HCT116 (cell line): Measurements from ENCODE around the gene RPS16. TPM values are rescaled to one million over a fixed set of nuclear protein-coding genes. Genes with fewer than 3 reads are reported as not detected.

ENCODE experiments used
- ATAC-seq: fragments of 200-7000 bp; cut with Tn5 transposase; 2 replicates; pipeline ENCODE4 v1.9.1; 2020; ENCODE audit warnings: mild to moderate bottlenecking, moderate library complexity
- BruUV-seq: library from RNA; stranded (reverse); fragments of 400-500 nt; replicated peaks from 2 replicates; lab custom pipeline; 2021; lab: Mats Ljungman, UMichigan
- CTCF ChIA-PET: fragments of 300-600 bp; sonication (Branson Sonifier 250); formaldehyde crosslinking; loops from one replicate; lab custom pipeline; 2021; ENCODE audit warnings: antibody characterized with exemption; lab: Charles Lee
- POLR2A ChIA-PET: fragments of 300-600, 350-600 bp; sonication (Branson Sonifier 250); formaldehyde crosslinking; loops from one replicate; lab custom pipeline; 2021; ENCODE audit warnings: antibody characterized with exemption; lab: Charles Lee
- RAD21 ChIA-PET, 2 experiments: fragments of 300-600 bp; sonication (Branson Sonifier 250); formaldehyde crosslinking; loops; one replicate each; lab custom pipeline; 2023; ENCODE audit warnings: low total read pairs in 2 of 2; ENCODE audit not compliant: uncharacterized antibody in 2 of 2, unreplicated experiment in 2 of 2, low non-redundant PET in 1 of 2; lab: Charles Lee
- DNase-seq: peaks from one replicate; pipeline ENCODE4 v3.0.0-alpha.2; 2010; ENCODE audit warnings: low read depth, low spot score
- H2AFZ ChIP-seq: fragments of 200-600 bp; shearing (Covaris generic), sonication (generic); 2 replicates; pipeline ENCODE4 v1.6.1; 2017; ENCODE audit warnings: low read depth, mixed run types, mixed read lengths, antibody characterized with exemption, low read length; ENCODE audit not compliant: poor library complexity, severe bottlenecking
- H3K27ac ChIP-seq: 2 replicates; pipeline ENCODE4 v1.5.1; 2012; ENCODE audit warnings: low read depth, low read length
- H3K27me3 ChIP-seq: fragments of 200-600 bp; sonication (generic); 2 replicates; pipeline ENCODE4 v1.6.1; 2016; ENCODE audit warnings: mixed run types, low read length, mixed read lengths; ENCODE audit not compliant: insufficient read depth
- H3K36me3 ChIP-seq, 2 experiments: fragments of 200-500 bp in 1 of 2; fragments of 200-600 bp in 1 of 2; sonication (Bioruptor generic) in 1 of 2; sonication (generic) in 1 of 2; 2 replicates each; pipeline versions ENCODE4 v1.5.1 to v1.6.1; 2014 to 2016; ENCODE audit warnings: low read length in 2 of 2, inconsistent platforms in 1 of 2, mixed read lengths in 1 of 2, mixed run types in 1 of 2; ENCODE audit not compliant: insufficient read depth in 2 of 2, control insufficient read depth in 1 of 2
- H3K4me1 ChIP-seq, 2 experiments: fragments of 200-600 bp in 1 of 2; sonication (generic) in 1 of 2; 2 replicates each; pipeline versions ENCODE4 v1.5.1 to v1.6.1; 2012 to 2017; ENCODE audit warnings: low read length in 2 of 2, inconsistent platforms in 1 of 2, mild to moderate bottlenecking in 1 of 2, mixed read lengths in 1 of 2, mixed run types in 1 of 2, moderate library complexity in 1 of 2; ENCODE audit not compliant: insufficient read depth in 2 of 2, control insufficient read depth in 1 of 2
- H3K4me2 ChIP-seq: fragments of 200-600 bp; sonication (generic); 2 replicates; pipeline ENCODE4 v1.6.1; 2017; ENCODE audit warnings: mixed run types, low read length, mixed read lengths
- H3K4me3 ChIP-seq, 2 experiments: fragments of 200-600 bp in 1 of 2; sonication (generic) in 1 of 2; replicated peaks in 1 of 2; 2 replicates each; pipeline ENCODE4 v1.5.1; 2011 to 2016; ENCODE audit warnings: low read length in 2 of 2, control low read depth in 1 of 2, low read depth in 1 of 2, mild to moderate bottlenecking in 1 of 2, mixed read lengths in 1 of 2, mixed run types in 1 of 2
- H3K79me2 ChIP-seq: fragments of 200-600 bp; sonication (generic); 2 replicates; pipeline ENCODE4 v1.6.1; 2017; ENCODE audit warnings: mild to moderate bottlenecking, mixed run types, low read length, moderate library complexity, mixed read lengths; ENCODE audit not compliant: insufficient read depth
- H3K9ac ChIP-seq: fragments of 200-600 bp; sonication (generic); 2 replicates; pipeline ENCODE4 v1.6.1; 2016; ENCODE audit warnings: low read length, mixed read lengths
- H3K9me2 ChIP-seq: fragments of 200-600 bp; sonication (generic), shearing (Covaris generic); 2 replicates; pipeline ENCODE4 v1.6.1; 2017; ENCODE audit warnings: mixed run types, mild to moderate bottlenecking, moderate library complexity; ENCODE audit not compliant: insufficient read depth
- H3K9me3 ChIP-seq, 2 experiments: fragments of 200-500 bp in 1 of 2; fragments of 200-600 bp in 1 of 2; sonication (Bioruptor generic) in 1 of 2; sonication (generic) in 1 of 2; 2 replicates each; pipeline ENCODE4 v1.6.1; 2014 to 2017; ENCODE audit warnings: low read length in 2 of 2, mixed read lengths in 2 of 2, inconsistent platforms in 1 of 2, low read depth in 1 of 2, mild to moderate bottlenecking in 1 of 2, mixed run types in 1 of 2, moderate library complexity in 1 of 2; ENCODE audit not compliant: control insufficient read depth in 1 of 2, insufficient read depth in 1 of 2
- H4K20me1 ChIP-seq: fragments of 200-600 bp; sonication (generic), shearing (Covaris generic); 2 replicates; pipeline ENCODE4 v1.6.1; 2017; ENCODE audit warnings: mixed run types, mild to moderate bottlenecking, moderate library complexity; ENCODE audit not compliant: insufficient read depth
- ATF3 ChIP-seq: IDR thresholded peaks from 2 replicates; pipeline ENCODE4 v1.6.1; 2012
- CTCF ChIP-seq, 3 experiments: fragments of 200-600 bp in 1 of 3; sonication (generic) in 1 of 3; IDR thresholded peaks in 2 of 3; conservative IDR thresholded peaks in 1 of 3; 2 replicates each; pipeline ENCODE4 v1.5.1; 2012 to 2017; ENCODE audit warnings: low read depth in 2 of 3, low read length in 2 of 3, antibody characterized with exemption in 1 of 3, borderline replicate concordance in 1 of 3, control low read depth in 1 of 3, mild to moderate bottlenecking in 1 of 3, mixed read lengths in 1 of 3, mixed run types in 1 of 3, moderate library complexity in 1 of 3; ENCODE audit not compliant: insufficient read depth in 1 of 3
- FOSL1 ChIP-seq: IDR thresholded peaks from 2 replicates; pipeline ENCODE4 v1.6.1; 2012; ENCODE audit warnings: low read depth
- SIN3A ChIP-seq: IDR thresholded peaks from 2 replicates; pipeline ENCODE4 v1.6.1; 2012; ENCODE audit warnings: low read depth
- intact Hi-C: fragments of 100-400 bp; cut with micrococcal nuclease; formaldehyde crosslinking; loops from 2 replicates; pipeline ENCODE4 v1.10.0; 2022
- total RNA-seq: library from RNA; stranded (reverse); gene quantifications from one replicate; pipeline ENCODE4 v1.2.1, GENCODE V29; 2021; ENCODE audit not compliant: unreplicated experiment

The RPS16 gene
- total RNA-seq, 1 experiment from 2014 or later, result 3,365 TPM

- RAD21 ChIA-PET, result no interaction called here
- POLR2A ChIA-PET, result interaction anchor here (2.2 kb wide), 1 partner anchor 19 kb away, joined by 9 read pairs; the partner anchor contains the start of gene RPS16
These were observed 19.3 kb downstream of the RPS16 start for GRCh38 chr19:39416152-39417120.

GRCh38 chr19:39415111-39416046 lies 20.4 kb downstream of the RPS16 start:
- Histone ChIP-seq H3K4me1 (peaks cover 20 to 41% of the 10 kb centered on the region in 2 experiments), H2AFZ (no peak overlapping the region), H3K27ac (no peak overlapping the region), H3K9me2 (no peaks in the 10 kb centered on the region), H4K20me1 (no peaks in the 10 kb centered on the region), H3K79me2 (no peaks in the 10 kb centered on the region; the same call in 1 of the 2 replicates), H3K27me3 (no peaks in the 10 kb centered on the region), H3K36me3 (0 out of 4 replicates have a peak, but pooled peaks cover 0 to 4% of the 10 kb centered on the region in 2 experiments), H3K9me3 (no peaks in the 10 kb centered on the region), H3K4me3 (no peak overlapping the region), H3K4me2 (no peak overlapping the region), H3K9ac (no peak overlapping the region)
- no peak for TF ChIP-seq SIN3A
- peak in 1 of 3 experiments; percentile 10; a peak in 1 of 6 replicates for TF ChIP-seq CTCF (IDR thresholded peaks at IDR 0.05 in 2 of 3, conservative IDR thresholded peaks at IDR 0.05 in 1 of 3; ENCODE audit: borderline replicate concordance in 1 of 3, insufficient read depth in 1 of 3, low read depth in 2 of 3, low read length in 2 of 3)
- RAD21 ChIA-PET, result no interaction called here
- intact Hi-C loops, result no loop called here
- no TSS peak for BruUV-seq
- DNase-seq, result no peak
- CTCF ChIA-PET, result interaction anchor here (1.1 to 1.7 kb wide), 2 partner anchors 13 to 119 kb away, joined by 3 to 5 read pairs; no protein-coding TSS in a partner anchor
- ATAC-seq, result no peak
- POLR2A ChIA-PET, result no interaction called here

More at GRCh38 chr19:39416152-39417120, 19.3 kb downstream of the RPS16 start:
- Histone ChIP-seq H3K4me3 (no peak overlapping the region), H3K9me3 (no peaks in the 10 kb centered on the region), H3K36me3 (0 out of 4 replicates have a peak, but pooled peaks cover 0 to 4% of the 10 kb centered on the region in 2 experiments), H3K79me2 (no peaks in the 10 kb centered on the region; the same call in 1 of the 2 replicates), H3K27ac (no peak overlapping the region), H3K27me3 (no peaks in the 10 kb centered on the region), H3K9me2 (no peaks in the 10 kb centered on the region), H4K20me1 (no peaks in the 10 kb centered on the region), H2AFZ (no peak overlapping the region), H3K4me1 (peaks cover 10 to 31% of the 10 kb centered on the region in 2 experiments), H3K9ac (no peak overlapping the region), H3K4me2 (no peak overlapping the region)
- CTCF ChIA-PET, result no interaction called here
- no TSS peak for BruUV-seq
- intact Hi-C loops, result no loop called here
- TF ChIP-seq ATF3 (no peak), FOSL1 (no peak)
- DNase-seq (no peak), ATAC-seq (no peak)
